ENCODE measurements around the gene KLHL41. TPM values are rescaled to one million over a fixed set of nuclear protein-coding genes. Genes with fewer than 3 reads are reported as not detected.
"Not testable (repeated sequence)": the region's sequence is repeated elsewhere in the genome, so short reads cannot be mapped to it uniquely, and the experiment has no call there.

KLHL41 gene
- polyA plus RNA-seq, 1 donor = 1.9 TPM

GRCh38 chr2:169572821-169573159, 63.3 kb downstream of the KLHL41 start:
- no peak for DNase-seq

- DNase-seq = peak; percentile 88
These were observed 63.9 kb downstream of the KLHL41 start, which contains the start of gene FASTKD1 for GRCh38 chr2:169573160-169573973. TSS of gene FASTKD1 (minus strand) at chr2:169573865. CDS start at chr2:169572029, 1,836 bp downstream.

GRCh38 chr2:169573974-169574299, 64.4 kb downstream of the KLHL41 start:
- no peak for DNase-seq

- DNase-seq = not testable (repeated sequence)
These were observed 65.0 kb downstream of the KLHL41 start for GRCh38 chr2:169574539-169574938.

GRCh38 chr2:169575264-169575663, 65.8 kb downstream of the KLHL41 start:
- not testable (repeated sequence) for DNase-seq

Other genes starting within 250 kb of the KLHL41 start
- gene LRP2, start 147.2 kb upstream of the KLHL41 start, polyA plus RNA-seq (ENCODE audit: insufficient read length) = 223 TPM
- 17.0 TPM for gene BBS5, start 30.2 kb upstream of the KLHL41 start, polyA plus RNA-seq (ENCODE audit: insufficient read length)
- 49.0 TPM for gene FASTKD1, start 64.2 kb downstream of the KLHL41 start, polyA plus RNA-seq (ENCODE audit: insufficient read length)
- 111 TPM for gene PPIG, start 74.6 kb downstream of the KLHL41 start, polyA plus RNA-seq (ENCODE audit: insufficient read length)
- 2.9 TPM for gene CFAP210, start 184.7 kb downstream of the KLHL41 start, polyA plus RNA-seq (ENCODE audit: insufficient read length)
- gene PHOSPHO2, start 184.8 kb downstream of the KLHL41 start, polyA plus RNA-seq (ENCODE audit: insufficient read length) = 21.7 TPM
- 43.1 TPM for gene KLHL23, start 224.1 kb downstream of the KLHL41 start, polyA plus RNA-seq (ENCODE audit: insufficient read length)

All from left kidney (tissue), 2 donors.